Fibroblast of lung (primary cell): ENCODE measurements around the gene SYTL1. TPM values are rescaled to one million over a fixed set of nuclear protein-coding genes. Genes with fewer than 3 reads are reported as not detected.
A peak's percentile ranks its signal among the peaks of the same experiment; 100 is the strongest.

Experiments used
- DNase-seq, 2 donors: peaks; one replicate each; pipeline versions ENCODE4 v3.0.0 to v3.0.0-alpha.2; 2010; ENCODE audit warnings: low read depth in 2 of 2
- H2AFZ ChIP-seq: 2 replicates; pipeline ENCODE4 v1.5.1; 2012; ENCODE audit warnings: low read length, control low read depth, inconsistent platforms
- H3K27ac ChIP-seq: 2 replicates; pipeline ENCODE4 v1.5.1; 2011; ENCODE audit warnings: low read length, control low read depth; ENCODE audit not compliant: insufficient read depth
- H3K27me3 ChIP-seq: 2 replicates; pipeline ENCODE4 v1.5.1; 2011; ENCODE audit warnings: mild to moderate bottlenecking, low read length; ENCODE audit not compliant: control insufficient read depth, insufficient read depth
- H3K36me3 ChIP-seq: 2 replicates; pipeline ENCODE4 v1.5.1; 2011; ENCODE audit warnings: low read length; ENCODE audit not compliant: control insufficient read depth, insufficient read depth
- H3K4me1 ChIP-seq: 2 replicates; pipeline ENCODE4 v1.5.1; 2011; ENCODE audit warnings: low read length; ENCODE audit not compliant: control insufficient read depth, insufficient read depth; ENCODE audit errors: extremely low read depth
- H3K4me2 ChIP-seq: 2 replicates; pipeline ENCODE4 v1.5.1; 2011; ENCODE audit warnings: low read length, control low read depth; ENCODE audit not compliant: insufficient read depth; ENCODE audit errors: extremely low read depth
- H3K4me3 ChIP-seq, 4 experiments: fragments of 200-600 bp in 1 of 4; sonication (generic) in 1 of 4; replicated peaks in 1 of 4; 2 replicates each; pipeline ENCODE4 v1.5.1; 2011 to 2016; ENCODE audit warnings: low read length in 4 of 4, low read depth in 3 of 4, mild to moderate bottlenecking in 3 of 4, control low read depth in 2 of 4, inconsistent platforms in 1 of 4, mixed read lengths in 1 of 4; ENCODE audit not compliant: insufficient read depth in 1 of 4; ENCODE audit errors: control extremely low read depth in 1 of 4
- H3K79me2 ChIP-seq: 2 replicates; pipeline ENCODE4 v1.5.1; 2012; ENCODE audit warnings: mild to moderate bottlenecking, low read length, inconsistent platforms; ENCODE audit not compliant: control insufficient read depth, insufficient read depth
- H3K9ac ChIP-seq: 2 replicates; pipeline ENCODE4 v1.5.1; 2011; ENCODE audit warnings: mild to moderate bottlenecking, low read length, control low read depth; ENCODE audit not compliant: insufficient read depth
- H3K9me3 ChIP-seq: 2 replicates; pipeline ENCODE4 v1.5.1; 2012; ENCODE audit warnings: low read depth, low read length; ENCODE audit not compliant: control insufficient read depth, insufficient read depth
- H4K20me1 ChIP-seq: 2 replicates; pipeline ENCODE4 v1.5.1; 2011; ENCODE audit warnings: low read length; ENCODE audit not compliant: control insufficient read depth, insufficient read depth; ENCODE audit errors: extremely low read depth
- EZH2 ChIP-seq: IDR thresholded peaks from 2 replicates; pipeline ENCODE4 v1.5.1; 2012; ENCODE audit warnings: low read length, control low read depth, mild to moderate bottlenecking; ENCODE audit errors: missing control alignments
- polyA plus RNA-seq, 2 donors: library from polyadenylated mRNA; depleted of rRNA in 1 of 2; stranded (reverse) in 1 of 2; unstranded in 1 of 2; fragments of >200 nt; gene quantifications; 2 replicates each; pipeline ENCODE4 v1.2.1, GENCODE V29; 2011 to 2012; ENCODE audit warnings: missing spikeins in 1 of 2
- total RNA-seq: library from RNA; depleted of rRNA; stranded (reverse); fragments of >200 nt; gene quantifications from 2 replicates; pipeline ENCODE4 v1.2.1, GENCODE V29; 2014
- TF ChIP-seq, protein P1 (sequence below), 2 donors: IDR thresholded peaks in 1 of 2; conservative IDR thresholded peaks in 1 of 2; 1 replicate in 1 of 2; 2 replicates in 1 of 2; pipeline ENCODE4 v1.5.1; 2011 to 2012; ENCODE audit warnings: low read length in 2 of 2, control low read depth in 1 of 2, inconsistent platforms in 1 of 2, low read depth in 1 of 2, mild to moderate bottlenecking in 1 of 2

SYTL1 gene
- total and polyA plus RNA-seq, 2 donors (not counting 1 experiment from before 2014, with no cell fraction given): 0.02 to 0.17 TPM

DNA sequence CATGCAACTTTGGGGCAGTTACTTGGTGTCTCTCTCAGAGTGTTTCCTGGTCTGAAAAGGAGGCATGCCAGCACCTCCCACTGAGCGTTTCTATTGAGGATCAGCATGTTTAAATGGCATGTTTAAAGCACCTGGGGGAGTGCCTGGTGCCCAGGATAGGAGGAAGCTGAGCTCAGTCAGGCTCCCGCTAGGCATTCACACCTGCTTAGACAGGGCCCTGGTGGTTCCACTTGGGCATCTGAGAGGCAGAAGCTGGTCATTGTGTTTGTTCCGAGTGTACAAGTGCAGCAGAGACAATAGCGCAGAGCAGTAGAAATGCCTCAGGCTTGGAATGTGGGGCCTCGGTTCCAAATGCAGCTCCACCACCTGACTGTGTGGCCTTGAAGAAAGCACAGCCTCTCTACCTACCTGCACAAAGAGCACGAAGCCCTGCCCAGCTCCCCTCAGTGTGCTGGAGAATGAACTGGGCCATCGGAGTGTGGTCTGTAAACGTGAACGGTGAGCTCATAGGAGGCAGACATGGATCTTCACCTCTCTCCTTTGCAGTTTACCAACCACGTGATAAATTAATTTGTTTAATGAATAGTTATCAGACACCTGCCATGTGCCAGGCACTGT, 40.1 kb upstream of the SYTL1 start:
- Histone ChIP-seq H2AFZ (no peak overlapping the region), H3K4me1 (peaks cover 31% of the 10 kb centered on the region), H3K4me3 (no peak overlapping the region), H3K9ac (peak overlapping the region; percentile 4), H3K36me3 (peaks cover 6% of the 10 kb centered on the region), H3K4me2 (no peak overlapping the region), H3K79me2 (no peaks in the 10 kb centered on the region), H4K20me1 (no peaks in the 10 kb centered on the region), H3K27me3 (no peaks in the 10 kb centered on the region), H3K27ac (no peak overlapping the region), H3K9me3 (no peaks in the 10 kb centered on the region)
- DNase-seq: no peak
- no peak for TF ChIP-seq EZH2
- TF ChIP-seq, protein P1, sequence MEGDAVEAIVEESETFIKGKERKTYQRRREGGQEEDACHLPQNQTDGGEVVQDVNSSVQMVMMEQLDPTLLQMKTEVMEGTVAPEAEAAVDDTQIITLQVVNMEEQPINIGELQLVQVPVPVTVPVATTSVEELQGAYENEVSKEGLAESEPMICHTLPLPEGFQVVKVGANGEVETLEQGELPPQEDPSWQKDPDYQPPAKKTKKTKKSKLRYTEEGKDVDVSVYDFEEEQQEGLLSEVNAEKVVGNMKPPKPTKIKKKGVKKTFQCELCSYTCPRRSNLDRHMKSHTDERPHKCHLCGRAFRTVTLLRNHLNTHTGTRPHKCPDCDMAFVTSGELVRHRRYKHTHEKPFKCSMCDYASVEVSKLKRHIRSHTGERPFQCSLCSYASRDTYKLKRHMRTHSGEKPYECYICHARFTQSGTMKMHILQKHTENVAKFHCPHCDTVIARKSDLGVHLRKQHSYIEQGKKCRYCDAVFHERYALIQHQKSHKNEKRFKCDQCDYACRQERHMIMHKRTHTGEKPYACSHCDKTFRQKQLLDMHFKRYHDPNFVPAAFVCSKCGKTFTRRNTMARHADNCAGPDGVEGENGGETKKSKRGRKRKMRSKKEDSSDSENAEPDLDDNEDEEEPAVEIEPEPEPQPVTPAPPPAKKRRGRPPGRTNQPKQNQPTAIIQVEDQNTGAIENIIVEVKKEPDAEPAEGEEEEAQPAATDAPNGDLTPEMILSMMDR (conservative IDR thresholded peaks at IDR 0.05 in 1 of 2, IDR thresholded peaks at IDR 0.05 in 1 of 2; ENCODE audit: low read depth in 1 of 2, low read length in 2 of 2): no peak

DNA sequence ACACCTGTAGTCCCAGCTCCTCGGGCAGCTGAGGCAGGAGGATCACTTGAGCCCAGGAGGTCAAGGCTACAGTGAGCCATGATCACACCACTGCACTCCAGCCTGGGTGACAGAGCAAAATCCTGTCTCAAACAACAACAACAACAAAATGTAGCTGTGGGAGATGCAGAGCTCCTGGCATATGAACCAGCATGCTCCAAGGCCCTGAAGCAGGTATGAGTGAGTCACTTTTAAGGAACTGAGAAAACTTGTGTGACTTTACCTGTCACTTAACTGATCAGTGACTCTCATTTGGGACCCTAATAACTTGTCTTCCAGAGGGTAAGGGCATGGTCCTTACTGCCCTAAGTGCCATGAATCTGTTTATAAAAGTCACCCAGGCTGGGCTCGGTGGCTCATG, 39.2 kb upstream of the SYTL1 start:
- Histone ChIP-seq H4K20me1 (no peaks in the 10 kb centered on the region), H3K27ac (no peak overlapping the region), H3K27me3 (no peaks in the 10 kb centered on the region), H3K4me2 (no peak overlapping the region), H3K9me3 (no peaks in the 10 kb centered on the region), H3K4me1 (peaks cover 31% of the 10 kb centered on the region), H3K9ac (no peak overlapping the region), H3K36me3 (peaks cover 6% of the 10 kb centered on the region), H3K79me2 (no peaks in the 10 kb centered on the region), H2AFZ (no peak overlapping the region), H3K4me3 (no peak overlapping the region)
- DNase-seq: no peak
- TF ChIP-seq, protein P1 (conservative IDR thresholded peaks at IDR 0.05 in 1 of 2, IDR thresholded peaks at IDR 0.05 in 1 of 2; ENCODE audit: low read depth in 1 of 2, low read length in 2 of 2): no peak
- no peak for TF ChIP-seq EZH2

DNA sequence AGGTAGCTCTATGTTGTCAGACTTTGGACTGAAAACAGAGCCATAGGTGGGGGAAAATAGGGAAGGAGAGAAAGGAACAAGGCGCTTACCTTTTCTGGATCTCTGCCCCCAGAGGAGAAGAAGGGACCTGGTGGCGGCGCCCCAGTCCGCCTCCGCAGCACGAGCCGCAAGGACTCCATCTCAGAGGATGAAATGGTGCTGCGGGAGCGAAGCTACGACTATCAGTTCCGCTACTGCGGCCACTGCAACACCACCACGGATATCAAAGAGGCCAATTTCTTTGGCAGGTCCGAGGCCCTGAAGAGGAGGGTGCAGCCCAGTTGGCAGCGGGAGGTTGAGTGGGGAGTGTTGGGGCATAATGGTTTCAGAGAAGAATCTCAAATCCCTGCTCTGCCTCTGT, 38.3 kb upstream of the SYTL1 start:
- DNase-seq: no peak
- H3K79me2 ChIP-seq: no peaks in the 10 kb centered on the region
- H3K27ac ChIP-seq: no peak overlapping the region
- no peak overlapping the region for H3K4me2 ChIP-seq
- no peaks in the 10 kb centered on the region for H3K9me3 ChIP-seq
- H3K4me3 ChIP-seq: no peak overlapping the region
- peaks cover 3% of the 10 kb centered on the region for H3K36me3 ChIP-seq
- no peaks in the 10 kb centered on the region for H3K27me3 ChIP-seq
- H3K4me1 ChIP-seq: peaks cover 29% of the 10 kb centered on the region
- TF ChIP-seq EZH2: no peak
- TF ChIP-seq, protein P1 (conservative IDR thresholded peaks at IDR 0.05 in 1 of 2, IDR thresholded peaks at IDR 0.05 in 1 of 2; ENCODE audit: low read depth in 1 of 2, low read length in 2 of 2): no peak
- no peaks in the 10 kb centered on the region for H4K20me1 ChIP-seq
- H2AFZ ChIP-seq: no peak overlapping the region
- H3K9ac ChIP-seq: no peak overlapping the region
